HL-60 (cell line): ENCODE results near the gene CD99.

ENCODE experiments used
- POLR2AphosphoS5 ChIP-seq: IDR thresholded peaks from 2 replicates; pipeline ENCODE4 v1.6.1; 2012; ENCODE audit warnings: low read depth
- TF ChIP-seq, protein P1 (sequence below): IDR thresholded peaks from one replicate; pipeline ENCODE4 v1.5.1; 2011; ENCODE audit warnings: low read length, control low read depth, inconsistent platforms; ENCODE audit not compliant: insufficient read depth

DNA sequence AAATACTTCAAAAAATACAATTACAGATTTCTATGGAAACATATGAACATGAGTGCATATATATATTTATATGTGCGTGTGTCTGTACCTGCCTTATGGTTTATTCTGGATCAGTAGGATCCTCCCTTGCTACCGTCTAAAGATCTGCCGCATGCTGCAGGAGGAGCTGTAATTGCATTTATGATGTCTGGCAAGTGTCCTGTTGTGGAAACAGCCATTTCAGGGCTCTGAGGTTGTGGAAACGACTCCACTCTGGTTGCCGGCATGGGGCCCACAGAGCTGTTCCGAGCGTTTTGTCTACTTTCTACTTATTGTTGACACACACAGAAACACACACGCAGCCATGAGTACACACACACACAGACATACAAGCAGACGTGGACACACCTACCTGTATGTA, 21.3 kb downstream of the CD99 start:
- no peak for TF ChIP-seq POLR2AphosphoS5
- TF ChIP-seq, protein P1, sequence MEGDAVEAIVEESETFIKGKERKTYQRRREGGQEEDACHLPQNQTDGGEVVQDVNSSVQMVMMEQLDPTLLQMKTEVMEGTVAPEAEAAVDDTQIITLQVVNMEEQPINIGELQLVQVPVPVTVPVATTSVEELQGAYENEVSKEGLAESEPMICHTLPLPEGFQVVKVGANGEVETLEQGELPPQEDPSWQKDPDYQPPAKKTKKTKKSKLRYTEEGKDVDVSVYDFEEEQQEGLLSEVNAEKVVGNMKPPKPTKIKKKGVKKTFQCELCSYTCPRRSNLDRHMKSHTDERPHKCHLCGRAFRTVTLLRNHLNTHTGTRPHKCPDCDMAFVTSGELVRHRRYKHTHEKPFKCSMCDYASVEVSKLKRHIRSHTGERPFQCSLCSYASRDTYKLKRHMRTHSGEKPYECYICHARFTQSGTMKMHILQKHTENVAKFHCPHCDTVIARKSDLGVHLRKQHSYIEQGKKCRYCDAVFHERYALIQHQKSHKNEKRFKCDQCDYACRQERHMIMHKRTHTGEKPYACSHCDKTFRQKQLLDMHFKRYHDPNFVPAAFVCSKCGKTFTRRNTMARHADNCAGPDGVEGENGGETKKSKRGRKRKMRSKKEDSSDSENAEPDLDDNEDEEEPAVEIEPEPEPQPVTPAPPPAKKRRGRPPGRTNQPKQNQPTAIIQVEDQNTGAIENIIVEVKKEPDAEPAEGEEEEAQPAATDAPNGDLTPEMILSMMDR: no peak
